NOMO-1 (cell line): Measurements from ENCODE around the gene UBE2Q1.
A peak's percentile ranks its signal among the peaks of the same experiment; 100 is the strongest.
"Not testable (repeated sequence)": the region's sequence is repeated elsewhere in the genome, so short reads cannot be mapped to it uniquely, and the experiment has no call there.

Experiments
- DNase-seq, 2 experiments: peaks; one replicate each; lab custom pipeline; 2025; ENCODE audit not compliant: unreplicated experiment in 2 of 2; lab: John Stamatoyannopoulos, UW

Gene UBE2Q1

GRCh38 chr1:154551474-154551873 lies 7.0 kb downstream of the UBE2Q1 start:
- no peak for DNase-seq

GRCh38 chr1:154550657-154551056 lies 7.8 kb downstream of the UBE2Q1 start:
- no peak for DNase-seq

DNA sequence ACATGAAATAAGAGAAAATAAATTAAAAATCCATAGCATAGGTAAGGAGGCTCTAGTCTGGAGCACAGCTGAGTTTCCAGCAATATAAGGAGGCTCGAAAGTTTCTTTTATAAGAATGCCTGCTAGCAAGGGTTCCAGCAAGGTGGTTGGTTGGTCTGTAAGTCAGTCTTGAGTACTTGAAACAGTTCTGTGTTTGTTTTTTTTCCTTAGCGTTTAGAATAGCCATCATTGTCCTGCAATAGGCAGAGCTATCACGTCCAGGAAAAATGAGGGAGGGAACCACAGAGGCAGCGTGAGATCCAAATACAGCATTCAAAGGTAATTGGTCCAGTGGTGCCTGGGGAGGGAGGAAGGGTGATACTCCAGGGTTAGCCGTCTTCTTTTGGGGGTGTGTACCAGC lies 8.4 kb downstream of the UBE2Q1 start:
- no peak for DNase-seq

DNA sequence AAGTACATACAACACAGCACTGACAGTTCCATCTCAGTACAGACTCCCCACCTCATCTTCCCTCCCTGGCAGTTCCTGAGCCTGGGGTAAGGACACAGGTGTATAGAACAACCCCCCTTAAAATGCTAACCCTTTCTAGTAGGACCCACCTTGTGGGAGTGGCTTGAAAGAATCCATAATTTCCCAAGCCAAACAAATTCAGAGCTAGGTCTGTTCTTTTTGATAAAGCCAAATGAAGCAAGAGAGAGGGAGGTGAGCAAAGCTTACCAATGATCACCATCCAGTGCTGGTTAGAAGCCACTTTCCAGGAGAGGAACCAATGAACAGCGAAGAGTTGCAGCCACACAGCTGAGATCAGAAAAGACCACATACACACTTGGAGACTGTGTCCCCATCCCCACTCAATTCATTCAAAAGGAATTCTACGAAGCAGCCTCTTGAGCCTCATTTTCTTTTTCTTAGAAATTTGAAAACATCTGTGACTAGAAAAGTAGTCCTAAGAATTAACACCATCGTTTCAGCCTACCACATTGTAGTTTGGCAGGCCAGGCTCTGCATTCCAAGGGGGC lies 9.2 kb downstream of the UBE2Q1 start:
- no peak for DNase-seq

DNA sequence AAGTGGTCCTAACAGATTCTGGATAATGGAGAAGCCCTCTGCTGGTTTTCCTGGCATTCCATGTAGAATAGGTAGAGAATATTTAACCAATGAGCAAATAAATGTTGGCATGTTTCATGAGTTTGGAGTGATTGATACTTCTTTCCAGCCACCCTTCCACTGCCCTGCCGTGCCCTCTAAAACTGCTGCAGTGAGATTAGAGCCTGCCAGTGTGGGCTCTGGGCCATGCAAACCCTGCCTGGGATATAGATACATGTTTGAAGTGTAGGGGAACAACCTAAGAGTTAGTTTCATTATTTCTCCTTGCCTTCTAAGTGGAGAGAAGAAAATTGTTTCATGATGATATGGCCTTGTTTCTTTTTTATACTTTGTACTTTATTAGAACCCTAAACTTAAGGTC lies 10.4 kb downstream of the UBE2Q1 start:
- no peak for DNase-seq

GRCh38 chr1:154547105-154547732 lies 11.2 kb downstream of the UBE2Q1 start:
- DNase-seq: no peak

DNA sequence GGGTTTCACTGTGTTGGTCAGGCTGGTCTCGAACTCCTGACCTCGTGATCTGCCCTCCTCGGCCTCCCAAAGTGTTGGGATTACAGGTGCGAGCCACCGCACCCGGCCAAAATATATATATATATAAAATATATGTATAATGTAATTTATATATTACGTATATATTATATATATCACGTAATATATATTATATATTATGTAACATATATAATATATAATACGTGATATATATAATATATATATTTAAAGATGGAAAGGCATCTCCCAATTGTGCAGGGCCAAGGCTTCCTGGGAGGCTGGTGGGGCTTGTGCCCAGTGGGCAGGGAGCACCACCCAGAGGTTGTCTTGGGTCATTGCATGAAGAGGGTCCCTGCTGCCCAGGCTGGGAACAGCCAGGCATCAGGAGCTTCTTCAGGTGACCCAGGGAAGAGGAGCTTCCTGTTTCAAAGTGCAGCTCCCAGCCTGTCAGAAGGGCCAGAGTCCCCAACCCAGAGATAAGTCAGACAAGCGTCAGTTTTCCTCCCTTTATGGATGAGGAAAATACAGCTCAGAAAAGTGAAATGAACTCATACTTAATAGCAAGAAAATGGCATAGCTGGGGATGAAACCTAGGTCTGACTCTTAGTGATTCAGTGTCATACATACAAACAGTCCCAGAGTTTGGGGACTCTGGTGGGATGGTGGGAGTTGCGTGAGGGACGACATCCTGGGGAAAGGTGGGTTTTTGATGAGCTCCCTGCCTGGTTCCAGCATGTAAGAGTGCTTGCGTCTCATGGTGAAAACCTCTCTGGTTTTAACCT lies 12.0 kb downstream of the UBE2Q1 start:
- DNase-seq: peak; percentile 33 to 66

- DNase-seq: no peak
Measured at GRCh38 chr1:154541231-154541630, 17.2 kb downstream of the UBE2Q1 start.

- DNase-seq: no peak
Measured at GRCh38 chr1:154539486-154540483, 18.7 kb downstream of the UBE2Q1 start.

GRCh38 chr1:154536570-154536969 lies 21.9 kb downstream of the UBE2Q1 start:
- DNase-seq: no peak

DNA sequence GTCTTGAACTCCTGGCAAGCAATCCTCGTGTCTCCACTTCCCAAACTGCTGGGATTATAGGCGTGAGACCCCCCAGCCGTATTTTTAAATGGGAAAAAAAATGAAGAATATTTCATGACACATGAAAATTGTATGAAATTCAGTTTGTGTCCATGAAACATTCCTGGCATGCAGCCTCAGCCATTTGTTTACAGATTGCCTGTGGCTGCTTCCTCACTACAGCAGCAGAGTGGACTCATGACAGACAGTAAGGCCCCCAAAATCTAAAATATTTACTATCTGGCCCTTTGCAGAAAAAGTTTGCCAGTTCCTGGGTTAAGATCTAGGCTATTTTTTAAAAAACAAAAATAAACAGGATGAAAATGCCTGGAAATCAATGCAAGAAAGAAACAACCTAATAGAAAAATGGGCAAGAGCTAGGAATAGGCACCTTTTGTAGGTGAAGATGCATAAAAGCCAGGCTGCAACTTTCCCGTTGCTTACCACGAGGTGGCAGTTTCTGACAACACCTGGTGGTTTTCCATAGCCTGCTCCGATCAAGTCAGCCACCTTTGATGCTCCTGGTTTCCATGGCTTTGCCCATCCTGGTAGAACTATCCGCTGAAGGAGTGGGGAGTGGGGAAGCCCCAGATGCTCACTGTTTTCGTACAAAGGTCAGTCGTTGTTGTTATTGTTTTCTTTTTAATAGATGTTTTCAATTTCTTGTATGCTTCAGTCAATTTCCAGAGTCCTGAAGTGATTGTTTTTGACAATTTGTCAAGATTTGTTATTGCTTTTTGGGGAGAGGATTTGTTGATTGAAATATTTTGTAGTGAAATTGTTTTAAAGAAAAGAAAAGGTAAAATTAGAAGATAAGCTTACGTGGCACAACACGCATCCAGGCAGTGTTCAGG lies 24.3 kb downstream of the UBE2Q1 start:
- no peak for DNase-seq

DNA sequence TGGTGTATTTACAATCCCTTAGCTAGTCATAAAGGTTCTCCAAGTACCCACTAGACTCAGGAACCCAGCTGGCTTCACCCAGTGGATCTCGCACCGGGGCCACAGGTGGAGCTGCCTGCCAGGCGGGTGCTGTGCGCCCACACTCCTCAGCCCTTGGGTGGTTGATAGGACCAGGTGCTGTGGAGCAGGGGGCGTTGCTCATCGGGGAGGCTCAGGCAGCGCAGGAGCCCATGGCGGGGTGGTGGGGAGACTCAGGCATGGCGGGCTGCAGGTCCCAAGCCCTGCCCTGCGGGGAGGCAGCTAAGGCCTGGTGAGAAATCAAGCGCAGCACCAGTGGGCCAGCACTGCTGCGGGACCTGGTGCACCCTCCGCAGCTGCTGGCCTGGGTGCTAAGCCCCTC lies 26.5 kb downstream of the UBE2Q1 start:
- not testable (repeated sequence) for DNase-seq

DNA sequence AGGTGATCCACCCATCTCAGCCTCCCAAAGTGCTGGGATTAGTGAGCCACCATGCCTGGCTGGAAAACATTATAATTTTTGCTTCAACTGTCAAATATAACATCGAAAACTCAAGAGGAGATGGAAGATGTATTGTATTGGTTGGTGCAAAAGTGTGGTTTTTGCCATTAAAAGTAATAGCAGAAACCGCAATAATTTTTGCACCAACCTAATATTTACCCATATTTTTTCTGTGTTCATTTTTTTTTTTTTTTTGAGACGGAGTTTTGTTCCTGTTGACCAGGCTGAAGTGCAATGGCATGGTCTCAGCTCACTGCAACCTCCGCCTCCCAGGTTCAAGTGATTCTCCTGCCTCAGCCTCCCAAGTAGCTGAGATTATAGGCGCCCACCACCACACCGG lies 29.2 kb downstream of the UBE2Q1 start:
- DNase-seq: no peak

GRCh38 chr1:154527192-154527591 lies 31.3 kb downstream of the UBE2Q1 start:
- DNase-seq: no peak

DNA sequence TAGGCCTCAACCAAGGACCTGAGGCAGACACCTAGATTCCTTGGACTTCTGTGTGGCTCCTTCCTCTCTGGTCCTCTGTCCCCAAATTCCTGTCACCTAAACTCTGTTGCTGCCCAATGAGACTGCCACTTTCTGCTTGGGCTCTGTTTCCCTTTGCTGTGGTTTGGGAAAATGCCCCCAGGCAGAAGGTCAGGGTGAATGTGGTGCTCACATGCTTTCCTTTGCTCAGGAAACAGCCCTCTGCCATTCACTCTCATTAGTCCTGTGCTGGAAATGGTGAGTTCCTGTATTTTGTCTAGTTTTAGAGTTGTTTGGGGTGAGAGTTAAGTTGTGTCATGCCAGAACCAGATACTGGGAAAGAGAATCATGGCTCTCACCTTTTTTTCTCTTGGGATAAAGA lies 33.6 kb downstream of the UBE2Q1 start:
- no peak for DNase-seq

GRCh38 chr1:154521695-154522094 lies 36.8 kb downstream of the UBE2Q1 start:
- DNase-seq: no peak

DNA sequence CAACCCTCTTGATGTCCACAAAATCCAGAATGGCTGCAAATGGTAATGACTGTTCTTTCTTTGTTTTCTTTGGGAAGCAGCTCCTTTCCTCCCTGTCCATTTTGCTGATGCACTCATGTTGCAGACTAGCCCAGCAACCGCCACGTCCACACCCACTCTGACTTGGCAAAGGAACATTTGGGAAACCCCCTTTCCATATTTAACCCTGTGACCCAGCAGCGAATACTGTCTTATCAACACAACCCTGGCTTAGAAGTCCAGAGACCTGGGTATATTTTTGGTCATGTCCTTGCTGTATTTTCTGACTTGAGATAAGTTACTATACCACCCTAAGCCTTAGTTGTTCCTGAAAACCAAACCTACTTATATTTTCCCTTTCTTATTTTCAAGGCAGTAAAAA lies 38.1 kb downstream of the UBE2Q1 start:
- no peak for DNase-seq

GRCh38 chr1:154519591-154519991 lies 38.9 kb downstream of the UBE2Q1 start:
- DNase-seq: no peak

DNA sequence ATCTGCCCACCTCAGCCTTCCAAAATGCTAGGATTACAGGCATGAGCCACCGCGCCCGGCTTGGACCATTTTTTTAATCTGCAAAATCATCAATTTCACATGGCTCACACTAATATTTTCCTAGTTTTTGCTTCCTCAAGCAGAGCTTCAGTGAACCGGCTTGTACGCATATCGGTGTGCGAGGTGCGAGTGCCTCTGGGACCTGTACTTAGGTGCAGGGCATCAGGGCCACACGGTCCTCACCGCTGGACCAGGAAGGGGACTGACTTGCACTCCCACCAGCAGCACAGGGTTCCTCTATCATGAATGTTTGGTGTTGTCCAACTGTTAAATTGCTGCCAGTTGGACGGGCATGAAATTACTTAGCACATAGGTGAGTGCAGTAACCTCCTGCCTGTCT lies 40.8 kb downstream of the UBE2Q1 start:
- DNase-seq: no peak

GRCh38 chr1:154514066-154514553 lies 44.4 kb downstream of the UBE2Q1 start:
- DNase-seq: no peak
